ENCODE results near the gene SPAG5.
"Not testable (repeated sequence)": the region's sequence is repeated elsewhere in the genome, so short reads cannot be mapped to it uniquely, and the experiment has no call there.

The SPAG5 gene

GRCh38 chr17:28577466-28577824, 21.4 kb downstream of the SPAG5 start:
- Histone ChIP-seq H3K9ac (ENCODE audit: low read depth, low read length, poor library complexity, severe bottlenecking) (no peak overlapping the region), H3K27me3 (ENCODE audit: insufficient read depth, low read length, poor library complexity, severe bottlenecking) (no peaks in the 10 kb centered on the region), H3K4me1 (ENCODE audit: insufficient read depth, low read length, poor library complexity, severe bottlenecking) (peaks cover 1% of the 10 kb centered on the region), H3K79me2 (ENCODE audit: insufficient read depth, low read length) (no peaks in the 10 kb centered on the region), H3K9me3 (ENCODE audit: insufficient read depth, low read depth, low read length) (no peaks in the 10 kb centered on the region), H3K36me3 (ENCODE audit: insufficient read depth, low read length) (peaks cover 47% of the 10 kb centered on the region; the same call in 1 of the 2 replicates), H3F3A (ENCODE audit: low read depth) (no peaks in the 10 kb centered on the region), H4K20me1 (ENCODE audit: insufficient read depth, low read length, poor library complexity, severe bottlenecking) (no peaks in the 10 kb centered on the region), H3K9me2 (replicated peaks; ENCODE audit: low read depth, low read length) (no peaks in the 10 kb centered on the region), H3K4me3 (ENCODE audit: low read length, poor library complexity, severe bottlenecking) (no peak overlapping the region), H3K4me2 (ENCODE audit: low read depth, low read length, poor library complexity, severe bottlenecking) (no peak overlapping the region), H2AFZ (ENCODE audit: low read length) (no peak overlapping the region)
- TF ChIP-seq CTCF (conservative IDR thresholded peaks at IDR 0.05; ENCODE audit: low read length): no peak
- TF ChIP-seq EZH2phosphoT487 (IDR thresholded peaks at IDR 0.05; ENCODE audit: borderline replicate concordance): no peak

- Histone ChIP-seq H3K79me2 (ENCODE audit: insufficient read depth, low read length) (no peaks in the 10 kb centered on the region), H3K9ac (ENCODE audit: low read depth, low read length, poor library complexity, severe bottlenecking) (no peak within 1 kb of the TSS), H3K36me3 (ENCODE audit: insufficient read depth, low read length) (peaks cover 42% of the 10 kb centered on the region; the same call in 1 of the 2 replicates), H3K9me2 (replicated peaks; ENCODE audit: low read depth, low read length) (no peaks in the 10 kb centered on the region), H3K27me3 (ENCODE audit: insufficient read depth, low read length, poor library complexity, severe bottlenecking) (no peaks in the 10 kb centered on the region), H3K4me2 (ENCODE audit: low read depth, low read length, poor library complexity, severe bottlenecking) (no peak within 1 kb of the TSS), H3K4me3 (ENCODE audit: low read length, poor library complexity, severe bottlenecking) (no peak within 1 kb of the TSS), H3K4me1 (ENCODE audit: insufficient read depth, low read length, poor library complexity, severe bottlenecking) (peaks cover 7% of the 10 kb centered on the region), H3F3A (ENCODE audit: low read depth) (no peaks in the 10 kb centered on the region), H2AFZ (ENCODE audit: low read length) (no peak within 1 kb of the TSS), H4K20me1 (ENCODE audit: insufficient read depth, low read length, poor library complexity, severe bottlenecking) (no peaks in the 10 kb centered on the region), H3K9me3 (ENCODE audit: insufficient read depth, low read depth, low read length) (no peaks in the 10 kb centered on the region)
- TF ChIP-seq EZH2phosphoT487 (IDR thresholded peaks at IDR 0.05; ENCODE audit: borderline replicate concordance) (no peak), CTCF (conservative IDR thresholded peaks at IDR 0.05; ENCODE audit: low read length) (no peak)
Observed at GRCh38 chr17:28576758-28577465, 21.9 kb downstream of the SPAG5 start, which contains the start of gene ALDOC. TSS of gene ALDOC (minus strand) at chr17:28576895. CDS start at chr17:28575532, 1,363 bp downstream.

- not testable (repeated sequence) for H4K20me1 ChIP-seq (ENCODE audit: insufficient read depth, low read length, poor library complexity, severe bottlenecking); H3K9ac ChIP-seq (ENCODE audit: low read depth, low read length, poor library complexity, severe bottlenecking); H3K9me2 ChIP-seq (replicated peaks; ENCODE audit: low read depth, low read length); H3K9me3 ChIP-seq (ENCODE audit: insufficient read depth, low read depth, low read length); H3K79me2 ChIP-seq (ENCODE audit: insufficient read depth, low read length); H3K4me3 ChIP-seq (ENCODE audit: low read length, poor library complexity, severe bottlenecking); H2AFZ ChIP-seq (ENCODE audit: low read length); H3F3A ChIP-seq (ENCODE audit: low read depth); H3K4me2 ChIP-seq (ENCODE audit: low read depth, low read length, poor library complexity, severe bottlenecking); H3K27me3 ChIP-seq (ENCODE audit: insufficient read depth, low read length, poor library complexity, severe bottlenecking)
- H3K4me1 ChIP-seq (ENCODE audit: insufficient read depth, low read length, poor library complexity, severe bottlenecking): peaks cover 10% of the 10 kb centered on the region
- H3K36me3 ChIP-seq (ENCODE audit: insufficient read depth, low read length): peaks cover 40% of the 10 kb centered on the region; the same call in 1 of the 2 replicates
Observed at GRCh38 chr17:28576016-28576415, 22.8 kb downstream of the SPAG5 start.
